SK-N-SH treated with all-trans-retinoic acid at 6 μM for 48 hours (cell line): ENCODE measurements around the gene DNAH9.

Experiments used
- ATAC-seq: fragments of 200-7000 bp; cut with Tn5 transposase; 3 replicates; pipeline ENCODE4 v1.9.1; 2020; ENCODE audit warnings: mild to moderate bottlenecking, moderate library complexity
- ARNTL ChIP-seq: fragments of 450-650 bp; formaldehyde crosslinking; IDR thresholded peaks from 2 replicates; pipeline ENCODE4 v1.5.0; 2020; ENCODE audit warnings: low read depth, mild to moderate bottlenecking, moderate library complexity, borderline replicate concordance
- BACH2 ChIP-seq: fragments of 250-450 bp; sonication (Bioruptor Pico); IDR thresholded peaks from 2 replicates; pipeline ENCODE4 v1.9.0; 2021; ENCODE audit warnings: mild to moderate bottlenecking, borderline replicate concordance
- CREB5 ChIP-seq: fragments of 250-450 bp; sonication (Bioruptor Pico); IDR thresholded peaks from 2 replicates; pipeline ENCODE4 v1.5.1; 2020; ENCODE audit warnings: low read depth, mild to moderate bottlenecking, moderate library complexity
- CSDC2 ChIP-seq: fragments of 250-450 bp; sonication (Bioruptor Pico); IDR thresholded peaks from 2 replicates; pipeline ENCODE4 v1.5.0; 2020; ENCODE audit warnings: mild to moderate bottlenecking, moderate library complexity
- CSRNP3 ChIP-seq: fragments of 250-450 bp; sonication (Bioruptor Pico); IDR thresholded peaks from 2 replicates; pipeline ENCODE4 v1.5.1; 2021; ENCODE audit warnings: mild to moderate bottlenecking, moderate library complexity
- ESRRG ChIP-seq: fragments of 250-450 bp; sonication (Bioruptor Pico); IDR thresholded peaks from 2 replicates; pipeline ENCODE4 v1.6.1; 2021; ENCODE audit warnings: mild to moderate bottlenecking
- GLIS3 ChIP-seq: fragments of 250-450 bp; sonication (Bioruptor Pico); IDR thresholded peaks from 2 replicates; pipeline ENCODE4 v1.5.0; 2020; ENCODE audit warnings: mild to moderate bottlenecking, moderate library complexity
- ISL1 ChIP-seq: fragments of 250-450 bp; sonication (Bioruptor Pico); IDR thresholded peaks from 2 replicates; pipeline ENCODE4 v2.1.2; 2022; ENCODE audit warnings: mild to moderate bottlenecking, moderate library complexity
- PATZ1 ChIP-seq: fragments of 250-450 bp; sonication (Bioruptor Pico); IDR thresholded peaks from 2 replicates; pipeline ENCODE4 v1.8.0; 2020; ENCODE audit warnings: mild to moderate bottlenecking, moderate library complexity, borderline replicate concordance
- POU6F1 ChIP-seq: fragments of 250-450 bp; sonication (Bioruptor Pico); IDR thresholded peaks from 2 replicates; pipeline ENCODE4 v1.8.0; 2021; ENCODE audit warnings: low read depth, mild to moderate bottlenecking, moderate library complexity, borderline replicate concordance
- PPARA ChIP-seq: fragments of 250-450 bp; sonication (Bioruptor Pico); IDR thresholded peaks from 2 replicates; pipeline ENCODE4 v1.5.0; 2020; ENCODE audit warnings: mild to moderate bottlenecking, borderline replicate concordance
- RARB ChIP-seq: fragments of 250-450 bp; sonication (Bioruptor Pico); IDR thresholded peaks from 2 replicates; pipeline ENCODE4 v1.8.0; 2021; ENCODE audit warnings: mild to moderate bottlenecking, moderate library complexity
- SNAI2 ChIP-seq: fragments of 250-450 bp; sonication (Bioruptor Pico); IDR thresholded peaks from 2 replicates; pipeline ENCODE4 v1.5.0; 2020; ENCODE audit warnings: mild to moderate bottlenecking, moderate library complexity
- TOX ChIP-seq: fragments of 250-450 bp; sonication (Bioruptor Pico); IDR thresholded peaks from 2 replicates; pipeline ENCODE4 v1.8.0; 2021; ENCODE audit warnings: mild to moderate bottlenecking, moderate library complexity, borderline replicate concordance
- ZC3H10 ChIP-seq: fragments of 250-450 bp; sonication (Bioruptor Pico); IDR thresholded peaks from 2 replicates; pipeline ENCODE4 v1.5.1; 2021; ENCODE audit warnings: mild to moderate bottlenecking, moderate library complexity
- ZFP3 ChIP-seq: fragments of 250-450 bp; sonication (Bioruptor Pico); IDR thresholded peaks from 2 replicates; pipeline ENCODE4 v1.5.0; 2020; ENCODE audit warnings: mild to moderate bottlenecking, moderate library complexity
- ZFP30 ChIP-seq: fragments of 450-650 bp; formaldehyde crosslinking; IDR thresholded peaks from 2 replicates; pipeline ENCODE4 v1.5.0; 2022; ENCODE audit warnings: mild to moderate bottlenecking, moderate library complexity
- ZNF70 ChIP-seq: fragments of 450-650 bp; formaldehyde crosslinking; IDR thresholded peaks from 2 replicates; pipeline ENCODE4 v1.5.0; 2020; ENCODE audit warnings: mild to moderate bottlenecking, moderate library complexity
- ZNF8 ChIP-seq: fragments of 450-650 bp; formaldehyde crosslinking; IDR thresholded peaks from 2 replicates; pipeline ENCODE4 v1.5.0; 2020; ENCODE audit warnings: mild to moderate bottlenecking, moderate library complexity
- TF ChIP-seq, protein P1 (sequence below): fragments of 250-450 bp; sonication (Bioruptor Pico); IDR thresholded peaks from 2 replicates; pipeline ENCODE4 v1.5.0; 2020; ENCODE audit warnings: mild to moderate bottlenecking, moderate library complexity

The DNAH9 gene

DNA sequence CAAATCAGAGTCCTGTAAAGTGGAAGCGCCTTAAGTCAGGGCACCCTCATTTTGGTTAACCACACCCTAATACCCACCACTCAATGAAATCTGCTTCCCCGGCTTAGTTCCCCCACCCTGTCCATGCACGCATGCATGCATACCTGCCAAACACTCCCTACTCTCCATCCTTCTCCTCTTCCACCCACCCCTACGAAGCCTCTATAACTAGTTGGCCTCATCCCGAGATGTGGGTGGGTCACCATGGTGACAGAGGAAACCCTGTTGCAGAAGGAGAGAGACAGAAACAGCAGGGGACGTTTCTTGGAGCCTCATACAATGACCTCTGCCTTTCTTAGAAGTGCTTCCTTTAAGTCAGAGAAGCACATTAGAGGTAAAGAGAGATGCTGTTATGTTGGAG, 46.8 kb upstream of the DNAH9 start:
- ATAC-seq: no peak

GRCh38 chr17:11553135-11553534, 45.1 kb upstream of the DNAH9 start:
- no peak for ATAC-seq
- TF ChIP-seq RARB (CRISPR knock-in tag) (no peak), PPARA (CRISPR knock-in tag) (no peak), CSRNP3 (CRISPR knock-in tag) (no peak), BACH2 (CRISPR knock-in tag) (no peak), CREB5 (CRISPR knock-in tag) (no peak), ISL1 (no peak), GLIS3 (no peak), ZFP3 (CRISPR knock-in tag) (no peak), ZC3H10 (CRISPR knock-in tag) (no peak), ZNF70 (CRISPR knock-in tag) (no peak)

More for the DNA sequence above, 46.8 kb upstream of the DNAH9 start:
- no peak for TF ChIP-seq CSRNP3 (CRISPR knock-in tag)
- no peak for TF ChIP-seq CSDC2 (CRISPR knock-in tag)
- TF ChIP-seq GLIS3: no peak
- TF ChIP-seq TOX (CRISPR knock-in tag): no peak
- no peak for TF ChIP-seq CREB5 (CRISPR knock-in tag)
- no peak for TF ChIP-seq ZNF8 (CRISPR knock-in tag)
- TF ChIP-seq, protein P1, sequence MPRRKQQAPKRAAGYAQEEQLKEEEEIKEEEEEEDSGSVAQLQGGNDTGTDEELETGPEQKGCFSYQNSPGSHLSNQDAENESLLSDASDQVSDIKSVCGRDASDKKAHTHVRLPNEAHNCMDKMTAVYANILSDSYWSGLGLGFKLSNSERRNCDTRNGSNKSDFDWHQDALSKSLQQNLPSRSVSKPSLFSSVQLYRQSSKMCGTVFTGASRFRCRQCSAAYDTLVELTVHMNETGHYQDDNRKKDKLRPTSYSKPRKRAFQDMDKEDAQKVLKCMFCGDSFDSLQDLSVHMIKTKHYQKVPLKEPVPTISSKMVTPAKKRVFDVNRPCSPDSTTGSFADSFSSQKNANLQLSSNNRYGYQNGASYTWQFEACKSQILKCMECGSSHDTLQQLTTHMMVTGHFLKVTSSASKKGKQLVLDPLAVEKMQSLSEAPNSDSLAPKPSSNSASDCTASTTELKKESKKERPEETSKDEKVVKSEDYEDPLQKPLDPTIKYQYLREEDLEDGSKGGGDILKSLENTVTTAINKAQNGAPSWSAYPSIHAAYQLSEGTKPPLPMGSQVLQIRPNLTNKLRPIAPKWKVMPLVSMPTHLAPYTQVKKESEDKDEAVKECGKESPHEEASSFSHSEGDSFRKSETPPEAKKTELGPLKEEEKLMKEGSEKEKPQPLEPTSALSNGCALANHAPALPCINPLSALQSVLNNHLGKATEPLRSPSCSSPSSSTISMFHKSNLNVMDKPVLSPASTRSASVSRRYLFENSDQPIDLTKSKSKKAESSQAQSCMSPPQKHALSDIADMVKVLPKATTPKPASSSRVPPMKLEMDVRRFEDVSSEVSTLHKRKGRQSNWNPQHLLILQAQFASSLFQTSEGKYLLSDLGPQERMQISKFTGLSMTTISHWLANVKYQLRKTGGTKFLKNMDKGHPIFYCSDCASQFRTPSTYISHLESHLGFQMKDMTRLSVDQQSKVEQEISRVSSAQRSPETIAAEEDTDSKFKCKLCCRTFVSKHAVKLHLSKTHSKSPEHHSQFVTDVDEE (CRISPR knock-in tag): no peak
- no peak for TF ChIP-seq POU6F1 (CRISPR knock-in tag)
- no peak for TF ChIP-seq ESRRG (CRISPR knock-in tag)
- TF ChIP-seq ARNTL (CRISPR knock-in tag): no peak
- TF ChIP-seq PPARA (CRISPR knock-in tag): no peak
- no peak for TF ChIP-seq ZFP3 (CRISPR knock-in tag)
- TF ChIP-seq PATZ1 (CRISPR knock-in tag): no peak
- no peak for TF ChIP-seq ZFP30 (CRISPR knock-in tag)
- TF ChIP-seq SNAI2 (CRISPR knock-in tag): no peak
- TF ChIP-seq ISL1: no peak
- TF ChIP-seq ZC3H10 (CRISPR knock-in tag): no peak
- no peak for TF ChIP-seq RARB (CRISPR knock-in tag)
